Cardiac fibroblast (primary cell): ENCODE measurements around the gene PIK3R3.
A peak's percentile ranks its signal among the peaks of the same experiment; 100 is the strongest.
"Not testable (repeated sequence)": the region's sequence is repeated elsewhere in the genome, so short reads cannot be mapped to it uniquely, and the experiment has no call there.

ENCODE experiments used
- DNase-seq, 2 donors: peaks; one replicate each; pipeline versions ENCODE4 v3.0.0 to v3.0.0-alpha.2; 2010; ENCODE audit warnings: low read depth in 2 of 2
- H3K4me3 ChIP-seq, 2 donors: replicated peaks in 1 of 2; 1 replicate in 1 of 2; 2 replicates in 1 of 2; pipeline ENCODE4 v1.5.1; 2011; ENCODE audit warnings: low read depth in 2 of 2, low read length in 2 of 2, mild to moderate bottlenecking in 2 of 2, moderate library complexity in 1 of 2
- CTCF ChIP-seq: IDR thresholded peaks from one replicate; pipeline ENCODE4 v1.5.1; 2011; ENCODE audit warnings: low read depth, mild to moderate bottlenecking, low read length, inconsistent platforms

The PIK3R3 gene

GRCh38 chr1:46094471-46095005 lies 37.9 kb downstream of the PIK3R3 start:
- TF ChIP-seq CTCF: no peak
- H3K4me3 ChIP-seq: no peak overlapping the region
- peak; percentile 22 to 31 for DNase-seq

GRCh38 chr1:46093832-46094231 lies 38.6 kb downstream of the PIK3R3 start:
- not testable (repeated sequence) for H3K4me3 ChIP-seq, DNase-seq

GRCh38 chr1:46087891-46088290 lies 44.5 kb downstream of the PIK3R3 start:
- no peak for TF ChIP-seq CTCF
- H3K4me3 ChIP-seq: no peak overlapping the region
- peak in 1 of 2 donors; percentile 36 for DNase-seq

DNA sequence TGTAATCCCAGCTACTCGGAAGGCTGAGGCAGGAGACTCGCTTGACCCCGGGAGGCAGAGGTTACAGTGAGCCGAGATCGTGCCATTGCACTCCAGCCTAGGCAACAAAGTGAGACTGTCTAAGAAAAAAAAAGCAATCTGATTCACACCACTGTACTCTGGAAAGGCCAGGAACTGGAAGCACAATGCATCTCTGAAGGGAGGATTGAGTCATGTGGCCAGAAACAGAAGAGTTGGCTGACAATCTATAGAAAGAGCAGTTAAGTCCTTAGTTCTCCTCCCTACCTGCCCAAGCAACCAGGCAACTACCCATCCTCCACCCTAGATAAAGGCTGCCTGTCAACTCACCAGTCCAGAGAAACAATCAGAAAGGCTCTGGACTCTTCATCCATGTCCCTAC lies 45.9 kb downstream of the PIK3R3 start:
- no peak overlapping the region for H3K4me3 ChIP-seq
- no peak for TF ChIP-seq CTCF
- peak in 1 of 2 donors; percentile 31 for DNase-seq

DNA sequence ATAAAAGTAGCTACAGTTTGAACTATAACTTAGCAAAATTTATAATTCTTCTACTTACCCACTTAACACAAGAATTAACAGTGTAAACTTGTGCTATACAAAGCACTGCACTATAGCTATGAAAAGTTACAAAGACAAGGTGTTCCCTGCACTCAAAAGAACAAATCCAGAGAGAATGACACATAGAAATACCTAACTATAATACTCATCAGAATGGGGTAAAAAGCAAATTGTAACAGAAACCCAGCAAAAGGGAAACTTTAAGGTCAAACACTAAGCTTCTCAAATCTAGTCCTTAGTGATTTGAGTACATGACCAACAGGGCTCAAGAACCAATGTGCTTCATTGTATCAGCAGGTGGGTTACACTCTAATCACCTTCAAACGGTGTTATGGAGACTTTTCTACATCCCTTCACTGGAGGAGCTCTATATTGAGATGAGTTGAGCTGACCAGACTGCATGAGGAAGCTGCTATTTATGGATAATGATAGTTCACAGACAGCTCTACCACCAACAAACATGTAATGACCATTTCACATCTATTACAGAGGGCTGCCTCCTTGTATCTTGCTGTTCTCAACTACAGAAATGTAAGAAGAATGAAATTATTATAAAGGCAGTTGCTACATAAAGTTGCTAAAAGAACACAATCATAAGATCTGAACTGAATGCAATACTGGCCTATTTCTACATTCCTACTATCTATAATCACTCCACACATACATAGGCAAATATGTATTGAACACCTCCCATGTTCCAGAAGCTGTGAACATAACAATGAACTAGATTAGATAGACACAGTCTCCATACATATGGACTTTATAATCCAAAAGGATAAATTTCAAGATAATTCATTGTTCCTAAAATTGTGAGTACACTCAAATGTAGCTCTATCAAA lies 47.6 kb downstream of the PIK3R3 start:
- no peak for TF ChIP-seq CTCF
- no peak overlapping the region for H3K4me3 ChIP-seq
- DNase-seq: peak in 1 of 2 donors; percentile 64

DNA sequence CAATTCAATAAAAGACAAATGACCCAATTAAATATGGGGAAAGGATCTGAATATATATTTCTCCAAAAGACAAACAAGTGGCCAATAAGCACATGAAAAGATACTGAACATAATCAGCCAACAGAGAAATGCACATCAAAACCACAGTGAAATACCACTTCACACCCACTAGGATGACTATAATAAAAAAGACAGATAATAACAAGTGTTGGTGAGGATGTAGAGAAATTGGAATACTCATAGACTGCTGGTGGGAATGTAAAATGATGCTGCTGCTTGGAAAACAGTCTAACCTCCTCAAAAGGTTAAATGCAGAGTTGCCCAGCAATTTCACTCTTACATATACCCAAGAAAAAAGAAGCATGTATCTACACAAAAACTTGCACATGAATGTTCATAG lies 48.9 kb downstream of the PIK3R3 start:
- no peak for TF ChIP-seq CTCF
- no peak for DNase-seq
- no peak overlapping the region for H3K4me3 ChIP-seq

DNA sequence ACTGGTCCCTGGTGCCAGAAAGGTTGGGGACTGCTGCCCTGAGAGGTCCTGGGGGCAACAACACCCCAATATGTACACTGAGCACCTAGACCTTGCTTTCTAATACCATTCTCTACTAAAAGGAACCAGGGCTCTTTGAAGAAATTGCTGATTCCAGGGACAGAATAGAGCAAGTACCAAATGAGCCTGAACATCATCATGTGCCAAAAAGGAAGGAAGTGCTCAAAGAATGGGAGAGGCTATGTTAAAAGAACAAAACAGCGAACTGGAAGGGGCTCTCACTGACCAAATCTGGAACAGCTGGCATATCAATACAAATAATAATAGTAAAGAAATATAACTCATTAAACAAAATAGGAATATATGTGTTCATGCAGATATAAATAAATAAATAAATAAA lies 50.8 kb downstream of the PIK3R3 start:
- no peak for TF ChIP-seq CTCF
- no peak for DNase-seq
- no peak overlapping the region for H3K4me3 ChIP-seq
